Measurements from ENCODE around the gene OLFM4. TPM values are rescaled to one million over a fixed set of nuclear protein-coding genes. Genes with fewer than 3 reads are reported as not detected.

Gene OLFM4
- total RNA-seq, 1 experiment from 2014 or later, result 0.12 TPM

DNA sequence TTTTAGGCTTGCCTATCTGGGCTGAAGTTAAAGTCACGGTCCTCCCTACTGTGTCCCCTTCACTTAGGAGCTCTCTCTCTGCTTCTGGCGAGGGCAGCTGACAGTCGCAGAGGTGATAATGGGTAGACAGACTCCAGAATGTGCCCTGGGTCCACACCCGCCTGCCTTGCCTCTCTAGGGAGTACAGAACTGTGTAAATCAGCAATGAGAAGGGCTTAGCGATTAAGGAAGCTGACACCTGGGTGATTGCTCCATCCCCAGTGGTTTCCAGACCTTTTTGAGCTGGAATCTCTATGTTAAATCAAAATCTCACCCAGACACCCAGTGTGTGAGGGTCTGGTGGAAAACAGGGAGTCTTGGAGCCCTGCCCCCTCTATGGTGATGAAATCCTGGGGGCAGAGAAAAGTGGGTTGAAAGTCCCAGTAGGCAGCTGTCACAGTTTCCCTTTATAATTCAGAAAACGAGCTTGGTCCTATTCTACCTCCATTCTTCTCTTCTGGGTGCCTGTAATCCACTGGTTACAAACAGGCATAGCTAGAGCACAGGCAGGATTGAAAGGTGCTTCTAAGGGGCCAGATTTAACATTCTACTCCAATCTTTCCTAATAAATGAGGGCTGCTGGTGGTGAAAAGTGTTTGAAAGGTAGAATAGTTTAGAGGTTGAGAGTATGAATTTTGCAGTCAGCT lies 46.9 kb downstream of the OLFM4 start:
- DNase-seq (ENCODE audit: low read depth, low spot score) (no peak), ATAC-seq (no peak)
- Histone ChIP-seq H3K4me1 (ENCODE audit: control insufficient read depth in 1 of 2, insufficient read depth in 2 of 2, low read length in 2 of 2) (no peaks in the 10 kb centered on the region), H3K36me3 (ENCODE audit: control insufficient read depth in 1 of 2, insufficient read depth in 2 of 2, low read length in 2 of 2) (no peaks in the 10 kb centered on the region), H3K4me3 (replicated peaks in 1 of 2; ENCODE audit: low read depth in 1 of 2, low read length in 2 of 2) (no peak overlapping the region), H3K9me3 (ENCODE audit: control insufficient read depth in 1 of 2, insufficient read depth in 1 of 2, low read depth in 1 of 2, low read length in 2 of 2) (no peaks in the 10 kb centered on the region; a peak in 1 of 4 replicates), H2AFZ (ENCODE audit: low read depth, low read length, poor library complexity, severe bottlenecking) (no peak overlapping the region), H3K4me2 (ENCODE audit: low read length) (no peak overlapping the region), H3K9ac (ENCODE audit: low read length) (no peak overlapping the region), H3K27me3 (ENCODE audit: insufficient read depth, low read length) (no peaks in the 10 kb centered on the region), H3K27ac (ENCODE audit: low read depth, low read length) (no peak overlapping the region), H3K79me2 (ENCODE audit: insufficient read depth, low read length) (no peaks in the 10 kb centered on the region), H3K9me2 (ENCODE audit: insufficient read depth) (no peaks in the 10 kb centered on the region), H4K20me1 (ENCODE audit: insufficient read depth) (no peaks in the 10 kb centered on the region)
- ChIA-PET RAD21 (ENCODE audit: low non-redundant PET in 1 of 2, low total read pairs in 2 of 2, uncharacterized antibody in 2 of 2, unreplicated experiment in 2 of 2) (no interaction called here), CTCF (no interaction called here), POLR2A (no interaction called here)
- no peak for TF ChIP-seq ATF3 (IDR thresholded peaks at IDR 0.05)
- intact Hi-C loops (cut with micrococcal nuclease), result no loop called here
- no TSS peak for BruUV-seq (replicated peaks)

- Histone ChIP-seq H3K27ac (ENCODE audit: low read depth, low read length) (no peak overlapping the region), H2AFZ (ENCODE audit: low read depth, low read length, poor library complexity, severe bottlenecking) (no peak overlapping the region), H3K27me3 (ENCODE audit: insufficient read depth, low read length) (no peaks in the 10 kb centered on the region), H4K20me1 (ENCODE audit: insufficient read depth) (no peaks in the 10 kb centered on the region), H3K36me3 (ENCODE audit: control insufficient read depth in 1 of 2, insufficient read depth in 2 of 2, low read length in 2 of 2) (no peaks in the 10 kb centered on the region), H3K9me3 (ENCODE audit: control insufficient read depth in 1 of 2, insufficient read depth in 1 of 2, low read depth in 1 of 2, low read length in 2 of 2) (no peaks in the 10 kb centered on the region; a peak in 1 of 4 replicates), H3K4me2 (ENCODE audit: low read length) (no peak overlapping the region), H3K79me2 (ENCODE audit: insufficient read depth, low read length) (no peaks in the 10 kb centered on the region), H3K9ac (ENCODE audit: low read length) (no peak overlapping the region), H3K9me2 (ENCODE audit: insufficient read depth) (no peaks in the 10 kb centered on the region), H3K4me3 (replicated peaks in 1 of 2; ENCODE audit: low read depth in 1 of 2, low read length in 2 of 2) (no peak overlapping the region), H3K4me1 (ENCODE audit: control insufficient read depth in 1 of 2, insufficient read depth in 2 of 2, low read length in 2 of 2) (no peaks in the 10 kb centered on the region)
- ChIA-PET CTCF (no interaction called here), RAD21 (ENCODE audit: low non-redundant PET in 1 of 2, low total read pairs in 2 of 2, uncharacterized antibody in 2 of 2, unreplicated experiment in 2 of 2) (no interaction called here), POLR2A (no interaction called here)
- TF ChIP-seq RAD21 (IDR thresholded peaks at IDR 0.05; ENCODE audit: low read depth), result no peak
- TF ChIP-seq REST (IDR thresholded peaks at IDR 0.05; ENCODE audit: low read depth), result no peak
- no peak for TF ChIP-seq CTCF (IDR thresholded peaks at IDR 0.05 in 2 of 3, conservative IDR thresholded peaks at IDR 0.05 in 1 of 3; ENCODE audit: borderline replicate concordance in 1 of 3, insufficient read depth in 1 of 3, low read depth in 2 of 3, low read length in 2 of 3)
- TF ChIP-seq YY1 (IDR thresholded peaks at IDR 0.05; ENCODE audit: extremely low read depth, insufficient replicate concordance, low read depth, low read length), result no peak
- TF ChIP-seq SP1 (IDR thresholded peaks at IDR 0.05; ENCODE audit: low read depth), result no peak
- TF ChIP-seq CEBPB (IDR thresholded peaks at IDR 0.05; ENCODE audit: low read depth), result no peak
- TF ChIP-seq ATF3 (IDR thresholded peaks at IDR 0.05), result no peak
- no peak for TF ChIP-seq TCF7L2 (IDR thresholded peaks at IDR 0.05; ENCODE audit: borderline replicate concordance, extremely low read depth, insufficient read depth, insufficient read length)
- TF ChIP-seq CBX3 (IDR thresholded peaks at IDR 0.05; ENCODE audit: low read depth), result no peak
- no peak for TF ChIP-seq ELF1 (IDR thresholded peaks at IDR 0.05; ENCODE audit: borderline replicate concordance, low read depth)
- no peak for TF ChIP-seq EZH2 (IDR thresholded peaks at IDR 0.05)
- TF ChIP-seq POLR2AphosphoS5 (IDR thresholded peaks at IDR 0.05; ENCODE audit: low read depth, low read length), result no peak
- no peak for TF ChIP-seq MAX (IDR thresholded peaks at IDR 0.05)
- DNase-seq (ENCODE audit: low read depth, low spot score) (no peak), ATAC-seq (no peak)
- intact Hi-C loops (cut with micrococcal nuclease), result no loop called here
- BruUV-seq (replicated peaks), result no TSS peak
Measured at GRCh38 chr13:53079691-53080090, 51.1 kb downstream of the OLFM4 start.

Data from HCT116 (cell line).